ENCODE results near the gene CFAP20DC.
A peak's percentile ranks its signal among the peaks of the same experiment; 100 is the strongest.
"Not testable (repeated sequence)": the region's sequence is repeated elsewhere in the genome, so short reads cannot be mapped to it uniquely, and the experiment has no call there.

Gene CFAP20DC

DNA sequence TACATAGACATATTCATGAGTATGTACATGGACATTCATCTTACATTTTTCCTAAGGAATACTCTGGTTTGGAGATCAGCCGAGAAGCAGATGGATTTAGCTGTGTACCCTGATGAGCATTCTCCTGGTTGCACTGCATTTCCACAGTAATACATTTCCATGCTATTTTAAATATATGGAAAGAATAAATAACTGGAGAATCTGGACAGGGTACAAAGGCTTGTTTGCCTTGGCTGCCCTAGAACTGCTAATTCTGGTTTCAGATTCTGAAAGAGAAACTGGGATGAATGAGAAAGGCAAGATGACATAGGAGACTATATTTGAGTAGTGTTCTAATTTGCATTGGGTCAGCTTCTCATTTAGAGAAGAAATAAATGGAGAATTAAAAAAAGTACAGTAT lies 192.4 kb downstream of the CFAP20DC start:
- FAIRE-seq (no peak), DNase-seq (ENCODE audit: insufficient read length, low spot score) (no peak)
- no peak for TF ChIP-seq POLR2A (IDR thresholded peaks at IDR 0.05; ENCODE audit: low read depth, low read length)

- DNase-seq (ENCODE audit: insufficient read length, low spot score) (no peak), FAIRE-seq (no peak)
- TF ChIP-seq POLR2A (IDR thresholded peaks at IDR 0.05; ENCODE audit: low read depth, low read length): no peak
These were observed 201.0 kb downstream of the CFAP20DC start for GRCh38 chr3:58848826-58849225.

GRCh38 chr3:58842050-58842747 lies 207.6 kb downstream of the CFAP20DC start:
- FAIRE-seq; DNase-seq (ENCODE audit: insufficient read length, low spot score): not testable (repeated sequence)

GRCh38 chr3:58840949-58841348 lies 208.9 kb downstream of the CFAP20DC start:
- no peak for TF ChIP-seq POLR2A (IDR thresholded peaks at IDR 0.05; ENCODE audit: low read depth, low read length)
- DNase-seq (ENCODE audit: insufficient read length, low spot score) (no peak), FAIRE-seq (no peak)

DNA sequence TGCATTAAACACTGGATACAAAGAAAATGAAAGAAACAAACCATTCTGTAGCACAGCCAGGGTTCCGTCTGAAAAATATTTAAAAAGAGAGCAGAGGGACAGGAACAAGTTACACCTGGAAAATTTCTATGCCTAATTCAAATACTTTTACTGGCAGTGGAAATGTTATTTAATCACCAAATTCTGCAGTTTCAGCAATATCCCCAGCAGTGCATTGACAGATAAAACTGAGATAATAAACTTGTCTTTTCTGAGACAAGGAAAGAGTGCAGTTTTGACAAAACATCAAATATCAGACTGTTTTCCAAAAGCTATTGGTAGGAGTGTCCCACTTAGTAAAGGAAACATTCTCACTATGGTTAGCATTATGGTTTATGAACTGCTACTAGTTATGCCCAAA lies 209.9 kb downstream of the CFAP20DC start:
- FAIRE-seq (no peak), DNase-seq (ENCODE audit: insufficient read length, low spot score) (no peak)
- no peak for TF ChIP-seq POLR2A (IDR thresholded peaks at IDR 0.05; ENCODE audit: low read depth, low read length)

GRCh38 chr3:58839187-58839586 lies 210.6 kb downstream of the CFAP20DC start:
- DNase-seq (ENCODE audit: insufficient read length, low spot score): no peak
- no peak for TF ChIP-seq POLR2A (IDR thresholded peaks at IDR 0.05; ENCODE audit: low read depth, low read length)
- no peak for FAIRE-seq

- FAIRE-seq (no peak), DNase-seq (ENCODE audit: insufficient read length, low spot score) (no peak)
- TF ChIP-seq POLR2A (IDR thresholded peaks at IDR 0.05; ENCODE audit: low read depth, low read length): no peak
These were observed 212.0 kb downstream of the CFAP20DC start for GRCh38 chr3:58837856-58838255.

GRCh38 chr3:58837141-58837843 lies 212.5 kb downstream of the CFAP20DC start:
- DNase-seq (ENCODE audit: insufficient read length, low spot score) (no peak), FAIRE-seq (no peak)
- TF ChIP-seq POLR2A (IDR thresholded peaks at IDR 0.05; ENCODE audit: low read depth, low read length): no peak

DNA sequence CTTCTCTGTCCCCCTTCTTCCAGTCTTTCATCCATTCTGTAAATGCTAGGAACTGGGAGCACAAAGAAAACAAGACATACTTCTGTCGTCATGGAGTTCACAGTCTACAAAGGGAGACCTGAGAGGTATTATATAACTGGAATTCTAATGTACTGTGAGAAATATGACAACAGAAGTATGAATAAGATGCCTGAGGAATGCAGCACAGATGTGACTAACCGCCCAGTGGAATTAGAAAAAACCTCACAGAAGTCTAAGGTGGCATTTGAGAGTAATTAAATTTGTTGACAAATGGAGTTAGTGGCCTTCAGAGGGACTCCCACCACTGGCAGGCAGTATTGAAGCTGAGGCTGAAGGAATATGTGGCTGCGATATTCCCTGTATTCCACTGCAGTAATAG lies 214.7 kb downstream of the CFAP20DC start:
- TF ChIP-seq POLR2A (IDR thresholded peaks at IDR 0.05; ENCODE audit: low read depth, low read length): no peak
- FAIRE-seq (no peak), DNase-seq (ENCODE audit: insufficient read length, low spot score) (no peak)

- TF ChIP-seq POLR2A (IDR thresholded peaks at IDR 0.05; ENCODE audit: low read depth, low read length): no peak
- DNase-seq (ENCODE audit: insufficient read length, low spot score) (no peak), FAIRE-seq (no peak)
These were observed 216.3 kb downstream of the CFAP20DC start for GRCh38 chr3:58833491-58833890.

- FAIRE-seq (no peak), DNase-seq (ENCODE audit: insufficient read length, low spot score) (no peak)
- no peak for TF ChIP-seq POLR2A (IDR thresholded peaks at IDR 0.05; ENCODE audit: low read depth, low read length)
These were observed 220.4 kb downstream of the CFAP20DC start for GRCh38 chr3:58829321-58830000.

GRCh38 chr3:58824777-58825176 lies 225.0 kb downstream of the CFAP20DC start:
- no peak for FAIRE-seq
- no peak for DNase-seq (ENCODE audit: insufficient read length, low spot score)
- no peak for TF ChIP-seq POLR2A (IDR thresholded peaks at IDR 0.05; ENCODE audit: low read depth, low read length)

DNA sequence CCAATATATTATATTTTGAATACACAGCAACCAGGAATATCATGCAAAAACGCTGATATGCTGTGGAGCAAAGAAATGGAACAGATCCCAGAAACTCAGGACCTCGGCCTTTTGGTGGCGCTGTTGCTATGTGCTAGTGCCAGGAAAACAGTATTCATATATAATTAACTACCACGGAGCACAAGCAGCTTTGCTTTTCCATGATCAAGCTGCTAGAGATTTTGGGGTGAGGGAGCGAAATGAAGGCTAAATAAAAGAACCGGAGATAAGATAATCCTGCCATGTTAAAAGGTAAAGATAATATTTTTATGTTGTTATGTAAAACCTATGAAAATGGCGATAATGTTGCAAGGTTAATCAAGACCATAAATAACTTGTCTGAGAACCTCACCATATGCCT lies 225.5 kb downstream of the CFAP20DC start:
- DNase-seq (ENCODE audit: insufficient read length, low spot score) (peak; percentile 11), FAIRE-seq (peak; percentile 30)
- TF ChIP-seq POLR2A (IDR thresholded peaks at IDR 0.05; ENCODE audit: low read depth, low read length): no peak

- not testable (repeated sequence) for DNase-seq (ENCODE audit: insufficient read length, low spot score); FAIRE-seq
These were observed 243.1 kb downstream of the CFAP20DC start for GRCh38 chr3:58806551-58807244.

Measured in H54 (cell line).